Osteocyte (in vitro differentiated cells): Measurements from ENCODE around the gene COX10. TPM values are rescaled to one million over a fixed set of nuclear protein-coding genes. Genes with fewer than 3 reads are reported as not detected.

Source experiments
- DNase-seq: peaks from one replicate; pipeline ENCODE4 v3.0.0; 2021; ENCODE audit warnings: mixed read lengths; ENCODE audit not compliant: unreplicated experiment; ENCODE audit errors: extremely low spot score
- H3K27ac Mint-ChIP-seq: one replicate; pipeline ENCODE4 v1.8.0; 2021; ENCODE audit warnings: mild to moderate bottlenecking, mixed read lengths; ENCODE audit not compliant: unreplicated experiment
- H3K27me3 Mint-ChIP-seq: one replicate; pipeline ENCODE4 v1.8.0; 2021; ENCODE audit warnings: mixed read lengths; ENCODE audit not compliant: unreplicated experiment
- H3K36me3 Mint-ChIP-seq: one replicate; pipeline ENCODE4 v1.8.0; 2021; ENCODE audit warnings: mixed read lengths; ENCODE audit not compliant: unreplicated experiment
- H3K4me1 Mint-ChIP-seq: one replicate; pipeline ENCODE4 v1.8.0; 2021; ENCODE audit warnings: mixed read lengths; ENCODE audit not compliant: unreplicated experiment
- H3K4me3 Mint-ChIP-seq: one replicate; pipeline ENCODE4 v1.8.0; 2021; ENCODE audit warnings: mild to moderate bottlenecking, moderate library complexity, mixed read lengths; ENCODE audit not compliant: unreplicated experiment
- H3K9me3 Mint-ChIP-seq: one replicate; pipeline ENCODE4 v1.8.0; 2021; ENCODE audit warnings: mixed read lengths; ENCODE audit not compliant: unreplicated experiment
- total RNA-seq: library from RNA; stranded (reverse); gene quantifications from 2 replicates; pipeline ENCODE4 v1.2.1, GENCODE V29; 2021
- TF ChIP-seq, protein P1 (sequence below): fragments of 200-600 bp; sonication (generic); IDR thresholded peaks from 2 replicates; pipeline ENCODE4 v1.5.0; 2021; ENCODE audit warnings: antibody characterized with exemption, mild to moderate bottlenecking, moderate library complexity

Gene COX10
- total RNA-seq, 1 donor from 2014 or later, result 15.6 TPM

- peak overlapping the region; percentile 98 for H3K4me3 Mint-ChIP-seq
- peaks cover 30% of the 10 kb centered on the region for H3K4me1 Mint-ChIP-seq
- H3K27ac Mint-ChIP-seq, result no peak overlapping the region
- TF ChIP-seq, protein P1, sequence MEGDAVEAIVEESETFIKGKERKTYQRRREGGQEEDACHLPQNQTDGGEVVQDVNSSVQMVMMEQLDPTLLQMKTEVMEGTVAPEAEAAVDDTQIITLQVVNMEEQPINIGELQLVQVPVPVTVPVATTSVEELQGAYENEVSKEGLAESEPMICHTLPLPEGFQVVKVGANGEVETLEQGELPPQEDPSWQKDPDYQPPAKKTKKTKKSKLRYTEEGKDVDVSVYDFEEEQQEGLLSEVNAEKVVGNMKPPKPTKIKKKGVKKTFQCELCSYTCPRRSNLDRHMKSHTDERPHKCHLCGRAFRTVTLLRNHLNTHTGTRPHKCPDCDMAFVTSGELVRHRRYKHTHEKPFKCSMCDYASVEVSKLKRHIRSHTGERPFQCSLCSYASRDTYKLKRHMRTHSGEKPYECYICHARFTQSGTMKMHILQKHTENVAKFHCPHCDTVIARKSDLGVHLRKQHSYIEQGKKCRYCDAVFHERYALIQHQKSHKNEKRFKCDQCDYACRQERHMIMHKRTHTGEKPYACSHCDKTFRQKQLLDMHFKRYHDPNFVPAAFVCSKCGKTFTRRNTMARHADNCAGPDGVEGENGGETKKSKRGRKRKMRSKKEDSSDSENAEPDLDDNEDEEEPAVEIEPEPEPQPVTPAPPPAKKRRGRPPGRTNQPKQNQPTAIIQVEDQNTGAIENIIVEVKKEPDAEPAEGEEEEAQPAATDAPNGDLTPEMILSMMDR, result no peak
- H3K27me3 Mint-ChIP-seq, result no peaks in the 10 kb centered on the region
- H3K9me3 Mint-ChIP-seq, result peaks cover 7% of the 10 kb centered on the region
- no peak for DNase-seq
- H3K36me3 Mint-ChIP-seq, result peaks cover 18% of the 10 kb centered on the region
These were observed 1.2 kb downstream of the COX10 start for GRCh38 chr17:14070344-14070984.

DNA sequence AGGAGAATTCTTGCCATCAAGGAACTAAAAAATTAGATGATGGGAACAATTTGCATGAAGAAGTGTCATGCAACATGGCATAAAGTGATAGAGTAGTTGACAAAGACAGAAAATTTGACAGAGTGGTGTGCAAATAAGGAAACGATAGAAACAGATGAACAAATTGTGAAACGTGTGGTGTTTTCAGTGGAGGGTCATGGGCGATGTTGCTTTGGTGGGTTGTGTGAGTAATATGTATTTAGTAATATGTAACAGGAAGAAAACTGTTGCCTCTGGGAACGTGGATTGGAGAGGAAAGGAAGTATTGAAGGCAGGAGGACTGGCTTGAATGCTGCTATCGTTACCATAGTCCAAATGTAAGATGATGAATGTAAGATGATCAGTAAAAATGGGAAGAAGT lies 3.6 kb downstream of the COX10 start:
- no peak overlapping the region for H3K27ac Mint-ChIP-seq
- TF ChIP-seq, protein P1, result no peak
- peaks cover 29% of the 10 kb centered on the region for H3K4me1 Mint-ChIP-seq
- no peak overlapping the region for H3K4me3 Mint-ChIP-seq
- no peaks in the 10 kb centered on the region for H3K9me3 Mint-ChIP-seq
- no peak for DNase-seq
- no peaks in the 10 kb centered on the region for H3K27me3 Mint-ChIP-seq
- H3K36me3 Mint-ChIP-seq, result peaks cover 17% of the 10 kb centered on the region

DNA sequence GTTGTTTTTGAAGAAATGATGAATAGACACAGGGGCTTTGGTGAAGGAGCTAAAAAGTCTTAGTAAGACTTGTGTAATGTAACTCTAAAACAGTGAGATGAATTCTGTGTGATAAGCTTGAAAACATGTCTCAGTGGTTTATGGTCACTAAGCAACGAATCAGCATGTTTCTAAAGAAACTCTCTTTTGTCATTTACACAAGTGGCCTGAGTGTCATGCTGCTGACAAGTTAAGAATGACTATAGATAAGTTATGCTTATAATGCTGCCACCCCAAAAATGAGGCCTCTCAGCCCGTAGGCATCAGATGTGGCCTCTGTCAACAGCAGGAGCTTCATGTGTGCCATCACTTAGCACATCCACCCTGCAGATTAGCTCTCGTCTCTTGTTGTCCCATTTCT lies 8.7 kb downstream of the COX10 start:
- H3K27me3 Mint-ChIP-seq, result no peaks in the 10 kb centered on the region
- H3K9me3 Mint-ChIP-seq, result no peaks in the 10 kb centered on the region
- no peak overlapping the region for H3K4me3 Mint-ChIP-seq
- no peak overlapping the region for H3K27ac Mint-ChIP-seq
- H3K4me1 Mint-ChIP-seq, result no peaks in the 10 kb centered on the region
- TF ChIP-seq, protein P1, result no peak
- peaks cover 35% of the 10 kb centered on the region for H3K36me3 Mint-ChIP-seq
- DNase-seq, result no peak

- Mint-ChIP-seq H3K9me3 (no peaks in the 10 kb centered on the region), H3K27ac (no peak overlapping the region), H3K4me3 (no peak overlapping the region), H3K27me3 (no peaks in the 10 kb centered on the region), H3K36me3 (peaks cover 26% of the 10 kb centered on the region), H3K4me1 (no peaks in the 10 kb centered on the region)
- TF ChIP-seq, protein P1, result no peak
- no peak for DNase-seq
These were observed 11.5 kb downstream of the COX10 start for GRCh38 chr17:14080847-14081251.

DNA sequence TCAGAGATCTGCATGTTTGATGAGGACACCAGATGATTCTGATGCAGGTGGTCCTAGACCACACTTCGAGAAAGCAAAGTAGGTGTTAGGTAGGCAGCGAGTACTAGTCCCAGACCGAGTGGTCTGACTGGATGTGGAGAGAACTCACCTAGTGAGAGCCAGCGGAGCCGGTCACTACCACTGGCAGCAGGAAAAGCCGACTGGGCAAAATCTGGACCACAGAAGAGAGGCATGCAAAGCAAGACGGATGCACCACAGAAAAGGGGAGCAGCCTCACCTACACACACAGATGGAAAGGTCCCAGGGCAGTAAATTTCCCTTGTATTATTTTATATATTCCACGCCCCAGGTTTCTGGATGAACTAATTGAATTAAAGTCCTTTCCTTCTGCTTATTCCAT lies 13.5 kb downstream of the COX10 start:
- H3K36me3 Mint-ChIP-seq, result peaks cover 18% of the 10 kb centered on the region
- no peaks in the 10 kb centered on the region for H3K27me3 Mint-ChIP-seq
- DNase-seq, result no peak
- no peak overlapping the region for H3K27ac Mint-ChIP-seq
- H3K4me1 Mint-ChIP-seq, result no peaks in the 10 kb centered on the region
- H3K4me3 Mint-ChIP-seq, result no peak overlapping the region
- TF ChIP-seq, protein P1, result no peak
- no peaks in the 10 kb centered on the region for H3K9me3 Mint-ChIP-seq
